ENCODE data around the gene JAKMIP1.

Gene JAKMIP1

DNA sequence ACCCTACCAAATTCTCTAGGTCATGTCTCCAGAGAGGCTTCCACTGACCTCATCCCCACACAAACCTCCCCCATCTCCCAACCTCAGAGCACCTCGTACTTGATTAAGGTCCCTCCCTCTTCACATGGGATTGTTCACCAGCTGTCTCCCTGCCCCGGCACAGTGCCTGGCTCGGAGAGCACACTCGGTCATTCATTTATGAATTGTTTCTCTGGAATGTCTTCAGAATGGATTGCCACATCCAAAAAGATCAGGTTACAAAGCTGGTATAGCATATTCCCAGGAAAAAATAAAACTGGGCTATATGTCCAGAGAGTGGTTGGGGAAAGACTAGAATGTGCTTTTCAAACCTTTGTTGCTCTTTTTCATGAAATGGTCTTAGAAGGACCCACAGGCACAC lies 21.6 kb downstream of the JAKMIP1 start:
- no peak for DNase-seq

DNA sequence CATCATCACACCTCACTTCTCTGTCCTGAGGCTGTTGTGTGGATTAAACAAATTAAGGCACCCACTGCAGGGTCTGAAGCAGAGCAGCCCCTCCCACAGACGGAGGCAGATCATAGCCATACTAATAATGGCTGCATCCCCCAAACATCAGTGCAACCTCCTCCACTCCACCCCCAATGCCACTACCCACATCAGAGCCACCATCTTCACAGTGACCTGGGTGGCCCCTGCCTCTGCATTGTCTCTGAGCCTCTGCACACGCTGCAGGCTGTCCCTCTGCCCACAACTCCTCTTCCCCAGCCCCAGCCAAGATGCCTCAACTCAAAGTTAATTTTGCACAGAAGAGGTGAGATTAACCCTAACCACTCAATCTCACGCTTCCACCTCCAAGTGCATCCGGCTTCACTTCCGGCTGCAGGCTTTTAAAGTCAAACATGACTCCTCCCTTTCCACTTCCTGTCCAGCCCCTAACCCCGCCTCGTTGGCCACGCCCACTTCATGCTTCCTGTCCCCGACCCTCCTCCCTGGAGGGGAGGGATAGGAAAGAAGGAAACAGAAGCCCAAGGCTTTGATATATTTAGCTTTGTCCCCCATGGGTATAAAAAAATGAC lies 22.7 kb downstream of the JAKMIP1 start:
- DNase-seq = no peak

DNA sequence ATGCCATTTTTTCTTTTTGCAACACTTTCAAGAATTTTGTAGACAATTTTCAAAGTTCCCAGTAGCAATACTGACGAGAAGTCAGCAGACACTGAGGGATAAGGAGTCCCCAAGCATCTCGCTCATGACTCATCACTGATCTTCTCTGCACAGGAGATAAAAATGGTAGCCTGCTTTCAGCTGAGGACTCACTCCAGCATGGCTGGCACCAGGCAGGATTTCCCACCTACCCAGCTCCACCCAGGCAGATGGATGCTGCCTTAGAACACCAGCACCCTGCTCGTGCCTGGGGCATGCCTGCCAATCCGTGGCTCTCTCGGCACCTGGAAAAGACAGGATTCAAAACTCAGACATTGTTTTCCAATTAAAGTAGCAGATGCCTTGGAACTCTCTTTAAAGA lies 24.9 kb downstream of the JAKMIP1 start:
- no peak for DNase-seq

DNA sequence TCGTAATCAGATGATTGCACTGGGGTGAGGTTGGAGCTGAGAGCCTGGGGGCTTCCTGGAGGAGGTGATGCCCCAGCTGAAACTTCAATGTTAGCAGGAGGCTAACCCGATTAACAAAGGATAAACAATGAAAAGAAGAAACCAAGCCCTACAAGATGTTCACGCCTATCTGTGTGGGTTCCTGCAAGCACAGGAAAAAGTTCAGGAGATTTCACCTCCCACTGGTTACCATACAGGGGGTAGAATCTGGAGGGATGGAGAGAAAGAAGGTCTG lies 27.5 kb downstream of the JAKMIP1 start:
- DNase-seq = no peak

DNA sequence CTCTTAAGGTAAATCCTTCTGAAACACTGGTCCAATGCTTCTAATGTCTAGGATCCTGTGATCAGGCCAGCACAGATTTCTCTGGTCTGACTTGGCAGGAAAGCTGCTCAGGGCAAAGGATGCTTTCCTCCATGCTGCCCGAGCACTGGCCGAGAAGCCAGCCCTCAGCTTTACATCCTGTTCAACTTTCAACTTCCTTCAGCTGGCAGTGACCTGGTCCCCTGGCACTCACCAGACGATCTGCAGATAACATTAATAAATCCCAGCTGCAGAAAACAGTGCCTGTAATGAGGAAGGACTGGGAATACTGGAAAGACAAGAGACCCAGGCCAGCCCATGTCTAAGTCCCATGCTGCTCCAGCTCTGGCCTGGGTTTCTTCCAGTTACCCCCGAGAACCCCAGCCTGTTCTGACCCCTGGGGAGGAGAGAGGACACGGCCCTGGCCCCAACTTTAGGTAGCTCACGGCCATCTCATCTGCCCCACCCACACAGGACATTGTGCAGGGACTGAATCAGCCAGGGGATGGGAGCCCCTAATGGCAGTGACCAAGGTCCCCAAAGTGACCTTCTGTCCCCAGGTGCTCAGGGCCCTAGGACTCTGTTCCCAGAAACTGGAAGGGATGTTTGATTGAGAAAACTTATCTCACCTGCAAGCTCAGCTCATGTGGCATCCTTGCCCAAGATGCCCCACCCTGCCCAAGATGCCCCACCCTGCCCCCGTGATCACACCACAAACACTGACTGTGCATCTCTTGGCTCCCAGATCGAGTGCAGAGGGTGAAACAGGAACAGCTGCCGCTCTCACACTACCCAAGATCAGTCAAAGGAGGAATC lies 28.0 kb downstream of the JAKMIP1 start:
- DNase-seq = no peak

GRCh38 chr4:6169239-6169638 lies 31.1 kb downstream of the JAKMIP1 start:
- no peak for DNase-seq

GRCh38 chr4:6165766-6166165 lies 34.6 kb downstream of the JAKMIP1 start:
- no peak for DNase-seq

DNA sequence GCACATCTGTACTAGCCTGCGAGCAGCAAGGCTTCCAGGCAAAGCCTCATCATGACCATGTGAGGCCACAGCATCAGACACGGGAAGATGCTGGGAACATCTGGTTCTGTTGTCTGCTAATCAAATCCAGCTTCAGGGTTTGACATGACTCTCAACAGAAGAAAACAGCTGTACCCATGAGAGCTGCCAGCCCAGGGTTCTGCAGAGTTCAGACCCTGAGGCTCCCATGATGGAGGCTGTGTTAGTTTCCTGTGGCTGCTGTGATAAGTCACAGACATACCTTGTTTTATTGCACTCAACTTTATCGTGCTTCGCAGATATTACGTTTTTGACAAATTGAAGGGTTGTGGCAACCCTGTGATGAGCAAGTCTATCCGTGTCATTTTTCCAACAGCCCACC lies 37.5 kb downstream of the JAKMIP1 start:
- no peak for DNase-seq

DNA sequence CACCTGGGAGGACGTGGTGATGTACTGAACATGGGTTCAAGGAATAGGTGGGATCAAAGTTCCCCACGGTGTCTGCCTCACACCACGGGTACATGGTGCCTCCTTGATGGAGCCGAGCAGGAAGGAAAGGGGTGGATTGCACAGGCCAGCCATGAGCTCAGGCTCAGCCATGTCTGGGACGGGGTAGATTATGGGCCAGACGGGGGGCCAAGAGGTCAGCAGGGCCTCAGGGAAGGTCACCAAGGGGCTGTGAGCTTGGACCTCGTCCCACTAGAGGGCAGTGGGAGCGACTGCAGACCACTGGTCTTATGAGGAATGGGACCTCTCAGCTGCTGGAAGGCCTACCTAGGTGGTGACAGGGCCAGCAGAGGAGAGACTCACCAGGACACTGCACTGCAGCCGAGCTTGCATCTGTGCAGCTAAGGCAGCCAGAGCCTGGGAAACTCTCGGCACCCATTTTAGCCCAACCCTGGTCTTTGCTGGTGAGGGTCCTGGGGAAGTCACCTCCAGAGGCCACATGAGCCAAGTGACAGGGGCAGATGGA lies 38.4 kb downstream of the JAKMIP1 start:
- no peak for DNase-seq

DNA sequence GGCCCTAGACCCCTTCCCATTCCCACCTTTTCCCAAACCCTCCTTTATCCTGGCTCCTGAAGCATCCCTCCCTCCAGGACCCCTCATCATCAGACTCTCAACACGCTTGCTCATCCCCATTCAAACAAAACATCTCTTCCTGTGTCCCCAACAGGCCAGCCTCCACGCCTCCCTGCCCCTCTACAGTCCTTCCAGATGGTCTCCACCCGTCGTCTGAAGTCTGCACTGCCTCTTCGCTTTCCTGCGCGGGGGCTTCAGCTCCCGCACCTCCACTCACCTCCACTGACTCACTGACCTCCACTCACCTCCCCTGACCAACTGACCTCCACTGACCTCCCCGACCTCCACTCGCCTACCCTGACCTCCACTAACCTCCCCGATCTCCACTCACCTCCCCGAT lies 39.8 kb downstream of the JAKMIP1 start:
- no peak for DNase-seq

- no peak for DNase-seq
These were observed 42.4 kb downstream of the JAKMIP1 start for GRCh38 chr4:6157926-6158325.

GRCh38 chr4:6155996-6156750 lies 44.2 kb downstream of the JAKMIP1 start:
- DNase-seq = no peak

GRCh38 chr4:6154875-6155274 lies 45.5 kb downstream of the JAKMIP1 start:
- DNase-seq = no peak

- DNase-seq = no peak
These were observed 46.5 kb downstream of the JAKMIP1 start for GRCh38 chr4:6153874-6154273.

DNA sequence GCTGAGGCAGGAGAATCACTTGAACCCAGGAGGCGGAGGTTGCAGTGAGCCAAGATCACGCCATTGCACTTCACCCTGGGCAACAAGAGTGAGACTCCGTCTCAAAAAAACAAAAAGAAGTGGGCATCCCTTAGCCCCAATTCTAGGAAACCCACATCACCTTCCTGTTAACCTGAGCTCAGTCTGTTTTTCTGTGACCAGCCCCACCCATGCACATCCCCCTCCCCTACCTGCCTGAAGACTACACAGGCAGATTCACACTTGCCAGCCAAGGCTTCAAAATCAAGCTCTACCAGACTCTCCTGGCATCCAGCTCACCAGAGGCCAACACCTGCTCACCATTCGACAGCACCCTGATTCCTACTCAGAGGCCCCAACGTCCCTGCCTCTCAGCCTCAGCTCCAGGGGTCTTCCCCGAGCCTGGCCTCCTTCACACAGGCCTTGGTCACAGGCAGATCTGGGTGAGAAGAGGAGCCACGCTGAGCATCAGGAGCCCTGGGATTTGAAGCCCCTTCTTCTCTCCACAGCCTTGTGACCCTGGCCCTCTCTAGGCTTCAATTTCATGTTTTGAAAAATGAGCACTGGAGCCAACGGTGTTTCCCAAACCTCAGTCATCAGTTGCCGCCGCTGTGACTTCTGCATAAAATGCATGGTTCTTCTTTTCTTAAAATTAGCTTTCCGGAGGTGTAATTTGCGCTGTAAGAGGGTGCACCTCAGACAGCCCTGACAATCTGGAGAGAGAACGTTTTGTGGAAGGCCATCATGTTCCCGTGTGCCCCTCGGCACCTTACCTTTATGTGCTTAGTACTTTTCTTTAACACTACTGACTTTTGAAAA lies 47.3 kb downstream of the JAKMIP1 start:
- no peak for DNase-seq

DNA sequence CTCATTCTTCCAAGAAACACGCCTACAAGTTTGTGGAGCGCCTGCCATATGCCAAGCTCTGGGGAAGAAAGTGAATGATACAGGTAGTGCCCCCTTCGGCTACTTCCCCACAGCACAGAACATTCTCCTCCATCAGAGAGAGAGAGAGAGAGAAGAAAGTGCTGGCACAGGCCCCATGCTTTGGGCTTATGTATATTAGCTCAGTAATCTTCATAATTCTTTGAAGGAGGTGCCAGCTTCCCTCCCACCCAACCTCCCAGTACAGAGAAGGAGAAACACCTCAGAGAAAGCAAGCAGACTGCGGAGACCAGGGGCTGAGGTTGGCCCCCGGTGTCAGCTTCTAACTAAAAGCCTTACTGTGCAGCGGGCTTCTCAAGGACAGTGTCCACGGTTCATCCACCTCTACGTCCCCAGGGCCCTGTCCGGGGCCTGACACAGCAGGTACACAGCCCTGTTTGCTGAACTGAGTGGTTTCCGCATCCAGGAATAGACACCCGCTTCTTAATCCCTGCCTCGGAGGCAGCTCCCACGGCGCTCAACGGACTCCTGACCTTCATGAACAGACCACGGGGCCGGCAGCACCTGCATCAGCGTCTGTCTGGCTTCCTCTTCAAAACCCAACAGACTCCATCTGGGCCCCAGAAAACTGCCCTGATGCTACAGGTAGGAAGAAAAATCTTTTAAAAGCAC lies 50.2 kb downstream of the JAKMIP1 start:
- no peak for DNase-seq

DNA sequence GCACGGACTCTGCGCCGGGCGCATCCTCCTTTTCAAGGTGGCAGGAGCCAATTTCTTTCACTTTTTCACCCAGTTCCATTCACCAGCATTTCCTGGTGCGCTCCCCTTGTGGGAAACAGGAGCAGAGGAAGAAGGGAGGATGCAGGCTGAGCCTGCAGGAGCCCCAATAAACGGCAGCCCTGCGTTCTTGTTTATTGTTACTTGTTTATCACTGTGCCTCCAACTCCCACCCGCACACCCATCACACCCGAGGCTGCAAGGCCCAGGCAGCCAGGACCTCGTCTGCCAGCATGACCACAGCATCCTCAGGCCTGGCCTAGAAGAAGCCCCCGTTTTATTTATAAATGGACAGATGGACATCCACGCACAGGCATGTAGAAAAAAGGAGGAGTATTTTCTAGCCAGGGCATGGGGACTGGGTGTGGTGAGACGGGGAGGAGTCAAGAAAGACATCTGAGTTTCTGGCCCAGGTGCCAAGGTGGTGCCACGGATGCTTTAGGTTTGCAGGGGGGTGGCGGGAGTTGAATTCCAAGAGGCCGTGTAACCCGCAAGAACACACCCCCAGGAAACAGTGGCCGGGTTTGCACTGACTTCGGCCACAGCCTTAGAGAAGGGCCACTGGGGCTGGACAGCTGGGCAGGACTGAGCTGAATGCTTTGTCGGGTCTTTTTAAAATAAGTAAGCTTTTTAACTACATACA lies 51.7 kb downstream of the JAKMIP1 start:
- DNase-seq = no peak

DNA sequence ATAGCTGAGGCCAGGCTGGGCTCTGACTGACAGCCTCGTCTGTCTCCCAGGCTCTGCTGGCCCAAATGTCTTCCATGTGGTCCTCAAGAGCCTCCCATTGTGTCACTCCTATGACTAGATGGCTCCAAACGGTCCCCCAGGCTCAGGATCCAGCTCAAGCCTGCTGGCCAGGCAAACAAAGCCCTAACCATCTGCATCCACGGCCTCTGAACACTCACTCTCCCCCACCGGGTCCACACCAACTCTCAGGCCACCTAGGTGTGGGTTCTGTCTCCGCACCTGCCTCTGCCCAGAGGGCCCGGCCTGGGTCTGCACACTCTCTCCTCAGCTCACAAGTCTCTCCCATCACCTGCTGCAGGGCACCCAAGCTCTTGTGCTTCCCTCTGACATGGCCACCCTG lies 52.9 kb downstream of the JAKMIP1 start:
- no peak for DNase-seq

GRCh38 chr4:6143603-6144181 lies 56.7 kb downstream of the JAKMIP1 start:
- DNase-seq = no peak

- DNase-seq = no peak
These were observed 57.3 kb downstream of the JAKMIP1 start for GRCh38 chr4:6142935-6143602.

- no peak for DNase-seq
These were observed 57.8 kb downstream of the JAKMIP1 start for GRCh38 chr4:6142511-6142910.
